HCT116 (cell line): ENCODE data around the gene ATF7. TPM values are rescaled to one million over a fixed set of nuclear protein-coding genes. Genes with fewer than 3 reads are reported as not detected.

ENCODE experiments used
- ATAC-seq: fragments of 200-7000 bp; cut with Tn5 transposase; 2 replicates; pipeline ENCODE4 v1.9.1; 2020; ENCODE audit warnings: mild to moderate bottlenecking, moderate library complexity
- BruUV-seq: library from RNA; stranded (reverse); fragments of 400-500 nt; replicated peaks from 2 replicates; lab custom pipeline; 2021; lab: Mats Ljungman, UMichigan
- CTCF ChIA-PET: fragments of 300-600 bp; sonication (Branson Sonifier 250); formaldehyde crosslinking; loops from one replicate; lab custom pipeline; 2021; ENCODE audit warnings: antibody characterized with exemption; lab: Charles Lee
- POLR2A ChIA-PET: fragments of 300-600, 350-600 bp; sonication (Branson Sonifier 250); formaldehyde crosslinking; loops from one replicate; lab custom pipeline; 2021; ENCODE audit warnings: antibody characterized with exemption; lab: Charles Lee
- RAD21 ChIA-PET, 2 experiments: fragments of 300-600 bp; sonication (Branson Sonifier 250); formaldehyde crosslinking; loops; one replicate each; lab custom pipeline; 2023; ENCODE audit warnings: low total read pairs in 2 of 2; ENCODE audit not compliant: uncharacterized antibody in 2 of 2, unreplicated experiment in 2 of 2, low non-redundant PET in 1 of 2; lab: Charles Lee
- DNase-seq: peaks from one replicate; pipeline ENCODE4 v3.0.0-alpha.2; 2010; ENCODE audit warnings: low read depth, low spot score
- H2AFZ ChIP-seq: fragments of 200-600 bp; shearing (Covaris generic), sonication (generic); 2 replicates; pipeline ENCODE4 v1.6.1; 2017; ENCODE audit warnings: low read depth, mixed run types, mixed read lengths, antibody characterized with exemption, low read length; ENCODE audit not compliant: poor library complexity, severe bottlenecking
- H3K27ac ChIP-seq: 2 replicates; pipeline ENCODE4 v1.5.1; 2012; ENCODE audit warnings: low read depth, low read length
- H3K27me3 ChIP-seq: fragments of 200-600 bp; sonication (generic); 2 replicates; pipeline ENCODE4 v1.6.1; 2016; ENCODE audit warnings: mixed run types, low read length, mixed read lengths; ENCODE audit not compliant: insufficient read depth
- H3K36me3 ChIP-seq, 2 experiments: fragments of 200-500 bp in 1 of 2; fragments of 200-600 bp in 1 of 2; sonication (Bioruptor generic) in 1 of 2; sonication (generic) in 1 of 2; 2 replicates each; pipeline versions ENCODE4 v1.5.1 to v1.6.1; 2014 to 2016; ENCODE audit warnings: low read length in 2 of 2, inconsistent platforms in 1 of 2, mixed read lengths in 1 of 2, mixed run types in 1 of 2; ENCODE audit not compliant: insufficient read depth in 2 of 2, control insufficient read depth in 1 of 2
- H3K4me1 ChIP-seq, 2 experiments: fragments of 200-600 bp in 1 of 2; sonication (generic) in 1 of 2; 2 replicates each; pipeline versions ENCODE4 v1.5.1 to v1.6.1; 2012 to 2017; ENCODE audit warnings: low read length in 2 of 2, inconsistent platforms in 1 of 2, mild to moderate bottlenecking in 1 of 2, mixed read lengths in 1 of 2, mixed run types in 1 of 2, moderate library complexity in 1 of 2; ENCODE audit not compliant: insufficient read depth in 2 of 2, control insufficient read depth in 1 of 2
- H3K4me2 ChIP-seq: fragments of 200-600 bp; sonication (generic); 2 replicates; pipeline ENCODE4 v1.6.1; 2017; ENCODE audit warnings: mixed run types, low read length, mixed read lengths
- H3K4me3 ChIP-seq, 2 experiments: fragments of 200-600 bp in 1 of 2; sonication (generic) in 1 of 2; replicated peaks in 1 of 2; 2 replicates each; pipeline ENCODE4 v1.5.1; 2011 to 2016; ENCODE audit warnings: low read length in 2 of 2, control low read depth in 1 of 2, low read depth in 1 of 2, mild to moderate bottlenecking in 1 of 2, mixed read lengths in 1 of 2, mixed run types in 1 of 2
- H3K79me2 ChIP-seq: fragments of 200-600 bp; sonication (generic); 2 replicates; pipeline ENCODE4 v1.6.1; 2017; ENCODE audit warnings: mild to moderate bottlenecking, mixed run types, low read length, moderate library complexity, mixed read lengths; ENCODE audit not compliant: insufficient read depth
- H3K9ac ChIP-seq: fragments of 200-600 bp; sonication (generic); 2 replicates; pipeline ENCODE4 v1.6.1; 2016; ENCODE audit warnings: low read length, mixed read lengths
- H3K9me2 ChIP-seq: fragments of 200-600 bp; sonication (generic), shearing (Covaris generic); 2 replicates; pipeline ENCODE4 v1.6.1; 2017; ENCODE audit warnings: mixed run types, mild to moderate bottlenecking, moderate library complexity; ENCODE audit not compliant: insufficient read depth
- H3K9me3 ChIP-seq, 2 experiments: fragments of 200-500 bp in 1 of 2; fragments of 200-600 bp in 1 of 2; sonication (Bioruptor generic) in 1 of 2; sonication (generic) in 1 of 2; 2 replicates each; pipeline ENCODE4 v1.6.1; 2014 to 2017; ENCODE audit warnings: low read length in 2 of 2, mixed read lengths in 2 of 2, inconsistent platforms in 1 of 2, low read depth in 1 of 2, mild to moderate bottlenecking in 1 of 2, mixed run types in 1 of 2, moderate library complexity in 1 of 2; ENCODE audit not compliant: control insufficient read depth in 1 of 2, insufficient read depth in 1 of 2
- H4K20me1 ChIP-seq: fragments of 200-600 bp; sonication (generic), shearing (Covaris generic); 2 replicates; pipeline ENCODE4 v1.6.1; 2017; ENCODE audit warnings: mixed run types, mild to moderate bottlenecking, moderate library complexity; ENCODE audit not compliant: insufficient read depth
- CEBPB ChIP-seq: IDR thresholded peaks from 2 replicates; pipeline ENCODE4 v1.6.1; 2012; ENCODE audit warnings: low read depth
- JUND ChIP-seq: IDR thresholded peaks from 2 replicates; pipeline ENCODE4 v1.6.1; 2012
- RAD21 ChIP-seq: IDR thresholded peaks from 2 replicates; pipeline ENCODE4 v1.6.1; 2012; ENCODE audit warnings: low read depth, mild to moderate bottlenecking
- ZBTB33 ChIP-seq: IDR thresholded peaks from 2 replicates; pipeline ENCODE4 v1.6.1; 2011; ENCODE audit warnings: mild to moderate bottlenecking, low read length, moderate library complexity; ENCODE audit not compliant: insufficient replicate concordance; ENCODE audit errors: extremely low read depth
- ZNF274 ChIP-seq: fragments of 200-500 bp; sonication (Bioruptor generic); IDR thresholded peaks from 2 replicates; pipeline ENCODE4 v1.6.1; 2014; ENCODE audit warnings: mild to moderate bottlenecking, low read depth, low read length, inconsistent platforms
- intact Hi-C: fragments of 100-400 bp; cut with micrococcal nuclease; formaldehyde crosslinking; loops from 2 replicates; pipeline ENCODE4 v1.10.0; 2022
- total RNA-seq: library from RNA; stranded (reverse); gene quantifications from one replicate; pipeline ENCODE4 v1.2.1, GENCODE V29; 2021; ENCODE audit not compliant: unreplicated experiment

The ATF7 gene
- total RNA-seq, 1 experiment from 2014 or later, result 24.0 TPM

- H3K79me2 ChIP-seq, result no peaks in the 10 kb centered on the region
- TF ChIP-seq ZBTB33 (no peak), JUND (no peak), CEBPB (no peak), ZNF274 (no peak), RAD21 (no peak)
- ChIA-PET CTCF (interaction anchor here (0.6 to 2.1 kb wide), 2 partner anchors 98 to 116 kb away, joined by 3 to 10 read pairs; no protein-coding TSS in a partner anchor), RAD21 (interaction anchor here in 1 of 2 experiments (0.6 kb wide), 1 partner anchor 533 kb away, joined by 4 read pairs; no protein-coding TSS in a partner anchor), POLR2A (interaction anchor here (1.1 kb wide), 1 partner anchor 16 kb away, joined by 6 read pairs; the partner anchor contains the start of gene ATP5MC2)
- peaks cover 20 to 25% of the 10 kb centered on the region in 2 experiments; a peak in 3 of 4 replicates for H3K4me1 ChIP-seq
- no peaks in the 10 kb centered on the region for H4K20me1 ChIP-seq
- H3K4me2 ChIP-seq, result peak overlapping the region; percentile 49
- H3K4me3 ChIP-seq, result no peak overlapping the region
- no peaks in the 10 kb centered on the region for H3K9me2 ChIP-seq
- H3K27me3 ChIP-seq, result no peaks in the 10 kb centered on the region
- peaks cover 0 to 3% of the 10 kb centered on the region in 2 experiments; a peak in 1 of 4 replicates for H3K36me3 ChIP-seq
- peak overlapping the region; percentile 28; the same call in 1 of the 2 replicates for H3K9ac ChIP-seq
- BruUV-seq, result no TSS peak
- DNase-seq (no peak), ATAC-seq (no peak)
- intact Hi-C loops, result no loop called here
- H3K9me3 ChIP-seq, result no peaks in the 10 kb centered on the region
- H3K27ac ChIP-seq, result peak overlapping the region; percentile 78
- no peak overlapping the region for H2AFZ ChIP-seq
These were observed 33.4 kb upstream of the ATF7 start for GRCh38 chr12:53659571-53659981.
